GM19238 (cell line): ENCODE measurements around the gene COX4I2.

Experiments
- DNase-seq: peaks from one replicate; pipeline ENCODE4 v3.0.0; 2011; ENCODE audit warnings: low spot score; ENCODE audit not compliant: insufficient read length

Gene COX4I2

GRCh38 chr20:31693987-31694661 is 56.4 kb downstream of the COX4I2 start:
- DNase-seq: no peak
